ENCODE data around the gene UPK1A.

- TF ChIP-seq CTCF (IDR thresholded peaks at IDR 0.05) = no peak
- TF ChIP-seq EZH2 (IDR thresholded peaks at IDR 0.05; ENCODE audit: borderline replicate concordance, insufficient read depth, low read depth, low read length, poor library complexity, severe bottlenecking) = no peak
Observed at GRCh38 chr19:35633727-35634440, 32.4 kb upstream of the UPK1A start.

Measured in B cell (primary cell).